GM12878 (cell line): Measurements from ENCODE around the gene SGPP2. TPM values are rescaled to one million over a fixed set of nuclear protein-coding genes. Genes with fewer than 3 reads are reported as not detected.
A peak's percentile ranks its signal among the peaks of the same experiment; 100 is the strongest.

Source experiments
- CBX5 ChIP-seq: sonication (generic); IDR thresholded peaks from 2 replicates; pipeline ENCODE4 v1.6.1; 2016; ENCODE audit warnings: low read depth, moderate library complexity, mild to moderate bottlenecking, inconsistent platforms
- EP300 ChIP-seq, 2 experiments: fragments of 150-350 bp in 1 of 2; IDR thresholded peaks; 2 replicates each; pipeline ENCODE4 v1.6.1; 2011 to 2012; ENCODE audit warnings: low read depth in 2 of 2, low read length in 2 of 2, borderline replicate concordance in 1 of 2, improper control_type of control experiment in 1 of 2, inconsistent platforms in 1 of 2; ENCODE audit not compliant: control insufficient read depth in 1 of 2
- IKZF2 ChIP-seq, 2 experiments: fragments of 450-650 bp; IDR thresholded peaks; 2 replicates each; pipeline ENCODE4 v1.6.1; 2017; ENCODE audit warnings: mild to moderate bottlenecking in 2 of 2, moderate library complexity in 2 of 2
- KAT2A ChIP-seq: conservative IDR thresholded peaks from 2 replicates; pipeline ENCODE4 v1.6.1; 2011; ENCODE audit warnings: low read depth, low read length; ENCODE audit not compliant: control insufficient read depth
- LARP7 ChIP-seq: fragments of 450-650 bp; IDR thresholded peaks from 2 replicates; pipeline ENCODE4 v1.6.1; 2017; ENCODE audit warnings: mild to moderate bottlenecking
- NFYA ChIP-seq: IDR thresholded peaks from 2 replicates; pipeline ENCODE4 v1.6.1; 2011; ENCODE audit warnings: low read depth, mild to moderate bottlenecking, low read length, improper control_type of control experiment, borderline replicate concordance
- SIX5 ChIP-seq: IDR thresholded peaks from 2 replicates; pipeline ENCODE4 v1.6.1; 2011; ENCODE audit warnings: mild to moderate bottlenecking, low read depth, low read length, moderate library complexity; ENCODE audit not compliant: severe bottlenecking
- SMAD5 ChIP-seq: IDR thresholded peaks from 2 replicates; pipeline ENCODE4 v1.6.1; 2016; ENCODE audit warnings: antibody characterized with exemption, low read depth
- SUPT20H ChIP-seq: IDR thresholded peaks from 2 replicates; pipeline ENCODE4 v1.6.1; 2011; ENCODE audit warnings: low read depth, mild to moderate bottlenecking, low read length, moderate library complexity, borderline replicate concordance; ENCODE audit not compliant: control insufficient read depth
- TARDBP ChIP-seq: IDR thresholded peaks from 2 replicates; pipeline ENCODE4 v1.6.1; 2016; ENCODE audit warnings: borderline replicate concordance
- TCF3 ChIP-seq: IDR thresholded peaks from 2 replicates; pipeline ENCODE4 v1.6.1; 2012; ENCODE audit warnings: low read depth, mild to moderate bottlenecking, low read length, borderline replicate concordance; ENCODE audit not compliant: insufficient read depth
- ZNF24 ChIP-seq: fragments of 450-650 bp; IDR thresholded peaks from 2 replicates; pipeline ENCODE4 v1.6.1; 2017; ENCODE audit warnings: antibody characterized with exemption, mild to moderate bottlenecking
- polyA plus RNA-seq, 11 experiments: library from polyadenylated mRNA; depleted of rRNA in 4 of 11; unstranded in 6 of 11; stranded (reverse) in 5 of 11; fragments of >200 nt; fragmentation: Nextera tagmentation in 4 of 11; fragmentation: Illumina TruSeq in 1 of 11; extraction: Ambion mirVana in 4 of 11; extraction: Trizol in 1 of 11; gene quantifications; 1 replicate in 1 of 11; 2 replicates in 10 of 11; pipeline versions ENCODE4 v1.2.1 to v1.2.3, GENCODE V29; 2011 to 2016; ENCODE audit warnings: inconsistent platforms in 2 of 11, missing spikeins in 2 of 11, low read depth in 1 of 11
- total RNA-seq, 4 experiments: library from RNA; depleted of rRNA in 3 of 4; stranded (reverse); fragments of >200 nt in 3 of 4; fragmentation: Illumina TruSeq in 1 of 4; extraction: Trizol in 1 of 4; gene quantifications; 2 replicates each; pipeline versions ENCODE4 v1.2.1 to v1.2.3, GENCODE V29; 2013 to 2021
- TF ChIP-seq, protein P1 (sequence below): fragments of 450-650 bp; IDR thresholded peaks from 2 replicates; pipeline ENCODE4 v1.6.1; 2018; ENCODE audit warnings: mild to moderate bottlenecking, low read depth, moderate library complexity; ENCODE audit not compliant: partially characterized antibody
- TF ChIP-seq, protein P2 (sequence below): fragments of 450-650 bp; IDR thresholded peaks from 2 replicates; pipeline ENCODE4 v1.6.1; 2017; ENCODE audit warnings: borderline replicate concordance
- TF ChIP-seq, protein P3 (sequence below), 3 experiments: IDR thresholded peaks in 2 of 3; conservative IDR thresholded peaks in 1 of 3; 2 replicates each; pipeline ENCODE4 v1.5.1; 2011; ENCODE audit warnings: low read depth in 3 of 3, low read length in 3 of 3, mild to moderate bottlenecking in 3 of 3, control low read depth in 2 of 3, moderate library complexity in 2 of 3, inconsistent platforms in 1 of 3, mixed read lengths in 1 of 3; ENCODE audit not compliant: control insufficient read depth in 2 of 3, insufficient read depth in 1 of 3; ENCODE audit errors: extremely low read depth in 1 of 3
- TF ChIP-seq, protein P4 (sequence below): fragments of 450-650 bp; IDR thresholded peaks from 2 replicates; pipeline ENCODE4 v1.6.1; 2016; ENCODE audit warnings: mild to moderate bottlenecking
- TF ChIP-seq, protein P5 (sequence below): fragments of 450-650 bp; IDR thresholded peaks from 2 replicates; pipeline ENCODE4 v1.6.1; 2016; ENCODE audit warnings: mild to moderate bottlenecking, moderate library complexity, borderline replicate concordance

SGPP2 gene
- total and polyA plus RNA-seq, 10 of the 15 experiments (the other 5 are each of a cell fraction or from before 2014, with no cell fraction given) = 3.5 to 84.9 (median 13.1) TPM

DNA sequence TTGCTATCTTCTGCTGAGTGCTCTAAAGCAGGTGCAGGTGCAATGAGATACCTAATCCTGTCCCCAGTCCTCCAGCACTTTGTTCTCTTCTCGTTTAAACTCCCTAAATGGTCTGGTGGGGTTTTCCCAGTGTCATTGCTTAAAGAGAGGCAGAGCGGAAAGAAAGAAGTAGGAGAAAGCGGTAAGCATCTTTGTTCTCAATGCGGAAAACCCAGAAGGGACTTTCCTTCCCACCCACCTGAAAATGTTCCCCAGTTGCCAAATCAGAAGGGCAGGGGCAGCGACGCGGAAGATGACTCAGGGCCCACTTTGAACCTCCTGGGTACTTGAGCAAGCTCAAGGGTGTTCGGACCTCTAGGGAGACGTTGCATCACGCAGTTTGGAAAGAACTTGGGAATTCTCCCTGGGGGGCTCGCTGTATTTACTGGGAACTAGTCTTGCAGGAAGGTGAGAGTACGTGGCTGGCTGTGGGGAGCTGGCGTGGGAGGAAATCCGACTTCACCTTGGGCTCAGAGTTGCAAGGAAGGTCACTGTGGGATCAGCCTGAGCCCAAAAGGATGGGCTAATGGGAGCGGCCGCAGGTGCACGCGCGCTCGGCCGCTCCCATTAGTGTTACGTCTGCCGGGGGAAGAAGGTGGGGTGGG, 589 bp upstream of the SGPP2 start (continued):
- TF ChIP-seq CBX5 (0 out of 2 replicates have a peak, but pooled peaks have one; percentile 52), NFYA (no peak), LARP7 (no peak), KAT2A (no peak), ZNF24 (no peak), TCF3 (no peak), IKZF2 (IDR thresholded peaks at IDR 0.05) (peak; percentile 94 to 96), SMAD5 (no peak), EP300 (IDR thresholded peaks at IDR 0.05; ENCODE audit: borderline replicate concordance in 1 of 2, control insufficient read depth in 1 of 2, low read depth in 2 of 2, low read length in 2 of 2) (peak in 1 of 2 experiments; percentile 40; a peak in 1 of 4 replicates), SUPT20H (no peak), SIX5 (no peak), TARDBP (no peak)
- TF ChIP-seq, protein P1, sequence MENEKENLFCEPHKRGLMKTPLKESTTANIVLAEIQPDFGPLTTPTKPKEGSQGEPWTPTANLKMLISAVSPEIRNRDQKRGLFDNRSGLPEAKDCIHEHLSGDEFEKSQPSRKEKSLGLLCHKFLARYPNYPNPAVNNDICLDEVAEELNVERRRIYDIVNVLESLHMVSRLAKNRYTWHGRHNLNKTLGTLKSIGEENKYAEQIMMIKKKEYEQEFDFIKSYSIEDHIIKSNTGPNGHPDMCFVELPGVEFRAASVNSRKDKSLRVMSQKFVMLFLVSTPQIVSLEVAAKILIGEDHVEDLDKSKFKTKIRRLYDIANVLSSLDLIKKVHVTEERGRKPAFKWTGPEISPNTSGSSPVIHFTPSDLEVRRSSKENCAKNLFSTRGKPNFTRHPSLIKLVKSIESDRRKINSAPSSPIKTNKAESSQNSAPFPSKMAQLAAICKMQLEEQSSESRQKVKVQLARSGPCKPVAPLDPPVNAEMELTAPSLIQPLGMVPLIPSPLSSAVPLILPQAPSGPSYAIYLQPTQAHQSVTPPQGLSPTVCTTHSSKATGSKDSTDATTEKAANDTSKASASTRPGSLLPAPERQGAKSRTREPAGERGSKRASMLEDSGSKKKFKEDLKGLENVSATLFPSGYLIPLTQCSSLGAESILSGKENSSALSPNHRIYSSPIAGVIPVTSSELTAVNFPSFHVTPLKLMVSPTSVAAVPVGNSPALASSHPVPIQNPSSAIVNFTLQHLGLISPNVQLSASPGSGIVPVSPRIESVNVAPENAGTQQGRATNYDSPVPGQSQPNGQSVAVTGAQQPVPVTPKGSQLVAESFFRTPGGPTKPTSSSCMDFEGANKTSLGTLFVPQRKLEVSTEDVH = no peak
- TF ChIP-seq, protein P2, sequence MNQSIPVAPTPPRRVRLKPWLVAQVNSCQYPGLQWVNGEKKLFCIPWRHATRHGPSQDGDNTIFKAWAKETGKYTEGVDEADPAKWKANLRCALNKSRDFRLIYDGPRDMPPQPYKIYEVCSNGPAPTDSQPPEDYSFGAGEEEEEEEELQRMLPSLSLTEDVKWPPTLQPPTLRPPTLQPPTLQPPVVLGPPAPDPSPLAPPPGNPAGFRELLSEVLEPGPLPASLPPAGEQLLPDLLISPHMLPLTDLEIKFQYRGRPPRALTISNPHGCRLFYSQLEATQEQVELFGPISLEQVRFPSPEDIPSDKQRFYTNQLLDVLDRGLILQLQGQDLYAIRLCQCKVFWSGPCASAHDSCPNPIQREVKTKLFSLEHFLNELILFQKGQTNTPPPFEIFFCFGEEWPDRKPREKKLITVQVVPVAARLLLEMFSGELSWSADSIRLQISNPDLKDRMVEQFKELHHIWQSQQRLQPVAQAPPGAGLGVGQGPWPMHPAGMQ = no peak
- TF ChIP-seq, protein P3, sequence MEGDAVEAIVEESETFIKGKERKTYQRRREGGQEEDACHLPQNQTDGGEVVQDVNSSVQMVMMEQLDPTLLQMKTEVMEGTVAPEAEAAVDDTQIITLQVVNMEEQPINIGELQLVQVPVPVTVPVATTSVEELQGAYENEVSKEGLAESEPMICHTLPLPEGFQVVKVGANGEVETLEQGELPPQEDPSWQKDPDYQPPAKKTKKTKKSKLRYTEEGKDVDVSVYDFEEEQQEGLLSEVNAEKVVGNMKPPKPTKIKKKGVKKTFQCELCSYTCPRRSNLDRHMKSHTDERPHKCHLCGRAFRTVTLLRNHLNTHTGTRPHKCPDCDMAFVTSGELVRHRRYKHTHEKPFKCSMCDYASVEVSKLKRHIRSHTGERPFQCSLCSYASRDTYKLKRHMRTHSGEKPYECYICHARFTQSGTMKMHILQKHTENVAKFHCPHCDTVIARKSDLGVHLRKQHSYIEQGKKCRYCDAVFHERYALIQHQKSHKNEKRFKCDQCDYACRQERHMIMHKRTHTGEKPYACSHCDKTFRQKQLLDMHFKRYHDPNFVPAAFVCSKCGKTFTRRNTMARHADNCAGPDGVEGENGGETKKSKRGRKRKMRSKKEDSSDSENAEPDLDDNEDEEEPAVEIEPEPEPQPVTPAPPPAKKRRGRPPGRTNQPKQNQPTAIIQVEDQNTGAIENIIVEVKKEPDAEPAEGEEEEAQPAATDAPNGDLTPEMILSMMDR (IDR thresholded peaks at IDR 0.05 in 2 of 3, conservative IDR thresholded peaks at IDR 0.05 in 1 of 3; ENCODE audit: control insufficient read depth in 2 of 3, extremely low read depth in 1 of 3, insufficient read depth in 1 of 3, low read depth in 3 of 3, low read length in 3 of 3) = no peak
- TF ChIP-seq, protein P4, sequence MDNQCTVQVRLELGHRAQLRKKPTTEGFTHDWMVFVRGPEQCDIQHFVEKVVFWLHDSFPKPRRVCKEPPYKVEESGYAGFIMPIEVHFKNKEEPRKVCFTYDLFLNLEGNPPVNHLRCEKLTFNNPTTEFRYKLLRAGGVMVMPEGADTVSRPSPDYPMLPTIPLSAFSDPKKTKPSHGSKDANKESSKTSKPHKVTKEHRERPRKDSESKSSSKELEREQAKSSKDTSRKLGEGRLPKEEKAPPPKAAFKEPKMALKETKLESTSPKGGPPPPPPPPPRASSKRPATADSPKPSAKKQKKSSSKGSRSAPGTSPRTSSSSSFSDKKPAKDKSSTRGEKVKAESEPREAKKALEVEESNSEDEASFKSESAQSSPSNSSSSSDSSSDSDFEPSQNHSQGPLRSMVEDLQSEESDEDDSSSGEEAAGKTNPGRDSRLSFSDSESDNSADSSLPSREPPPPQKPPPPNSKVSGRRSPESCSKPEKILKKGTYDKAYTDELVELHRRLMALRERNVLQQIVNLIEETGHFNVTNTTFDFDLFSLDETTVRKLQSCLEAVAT = peak; percentile 80
- TF ChIP-seq, protein P5, sequence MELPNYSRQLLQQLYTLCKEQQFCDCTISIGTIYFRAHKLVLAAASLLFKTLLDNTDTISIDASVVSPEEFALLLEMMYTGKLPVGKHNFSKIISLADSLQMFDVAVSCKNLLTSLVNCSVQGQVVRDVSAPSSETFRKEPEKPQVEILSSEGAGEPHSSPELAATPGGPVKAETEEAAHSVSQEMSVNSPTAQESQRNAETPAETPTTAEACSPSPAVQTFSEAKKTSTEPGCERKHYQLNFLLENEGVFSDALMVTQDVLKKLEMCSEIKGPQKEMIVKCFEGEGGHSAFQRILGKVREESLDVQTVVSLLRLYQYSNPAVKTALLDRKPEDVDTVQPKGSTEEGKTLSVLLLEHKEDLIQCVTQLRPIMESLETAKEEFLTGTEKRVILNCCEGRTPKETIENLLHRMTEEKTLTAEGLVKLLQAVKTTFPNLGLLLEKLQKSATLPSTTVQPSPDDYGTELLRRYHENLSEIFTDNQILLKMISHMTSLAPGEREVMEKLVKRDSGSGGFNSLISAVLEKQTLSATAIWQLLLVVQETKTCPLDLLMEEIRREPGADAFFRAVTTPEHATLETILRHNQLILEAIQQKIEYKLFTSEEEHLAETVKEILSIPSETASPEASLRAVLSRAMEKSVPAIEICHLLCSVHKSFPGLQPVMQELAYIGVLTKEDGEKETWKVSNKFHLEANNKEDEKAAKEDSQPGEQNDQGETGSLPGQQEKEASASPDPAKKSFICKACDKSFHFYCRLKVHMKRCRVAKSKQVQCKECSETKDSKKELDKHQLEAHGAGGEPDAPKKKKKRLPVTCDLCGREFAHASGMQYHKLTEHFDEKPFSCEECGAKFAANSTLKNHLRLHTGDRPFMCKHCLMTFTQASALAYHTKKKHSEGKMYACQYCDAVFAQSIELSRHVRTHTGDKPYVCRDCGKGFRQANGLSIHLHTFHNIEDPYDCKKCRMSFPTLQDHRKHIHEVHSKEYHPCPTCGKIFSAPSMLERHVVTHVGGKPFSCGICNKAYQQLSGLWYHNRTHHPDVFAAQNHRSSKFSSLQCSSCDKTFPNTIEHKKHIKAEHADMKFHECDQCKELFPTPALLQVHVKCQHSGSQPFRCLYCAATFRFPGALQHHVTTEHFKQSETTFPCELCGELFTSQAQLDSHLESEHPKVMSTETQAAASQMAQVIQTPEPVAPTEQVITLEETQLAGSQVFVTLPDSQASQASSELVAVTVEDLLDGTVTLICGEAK = no peak
